Left ventricle myocardium inferior (tissue), 1 donor: ENCODE measurements around the gene ZNF154. TPM values are rescaled to one million over a fixed set of nuclear protein-coding genes. Genes with fewer than 3 reads are reported as not detected.

Experiments used
- DNase-seq: peaks from one replicate; pipeline ENCODE4 v3.0.0-alpha.2; 2020
- H3K27ac ChIP-seq: fragments of 200-600 bp; replicated peaks from 2 replicates; pipeline ENCODE4 v1.8.0; 2021
- H3K27me3 ChIP-seq: fragments of 200-600 bp; 2 replicates; pipeline ENCODE4 v1.8.0; 2021; ENCODE audit warnings: low read depth
- H3K36me3 ChIP-seq: fragments of 200-600 bp; 2 replicates; pipeline ENCODE4 v1.8.0; 2021
- H3K4me1 ChIP-seq: fragments of 200-600 bp; 2 replicates; pipeline ENCODE4 v1.8.0; 2021
- H3K4me3 ChIP-seq: fragments of 200-600 bp; 2 replicates; pipeline ENCODE4 v1.8.0; 2021; ENCODE audit warnings: mild to moderate bottlenecking, moderate library complexity
- H3K9me3 ChIP-seq: fragments of 200-600 bp; replicated peaks from 2 replicates; pipeline ENCODE4 v1.8.0; 2021
- intact Hi-C: fragments of 100-400 bp; cut with micrococcal nuclease; formaldehyde crosslinking; loops from one replicate; pipeline ENCODE4 v1.11.0; 2022
- total RNA-seq: library from RNA; stranded (reverse); fragmentation: NEBNext Ultra II Directional; extraction: Animal tissue kit (Norgen Biotek cat#: 25700); gene quantifications from one replicate; pipeline ENCODE4 v1.2.1, GENCODE V29; 2021
- TF ChIP-seq, protein P1 (sequence below): fragments of 200-600 bp; IDR thresholded peaks from 2 replicates; pipeline ENCODE4 v1.8.0; 2021; ENCODE audit warnings: antibody characterized with exemption, mild to moderate bottlenecking, borderline replicate concordance
- donor health status: DM: no; HTN: yes; CAD: no; lungs with severe emphysema.

ZNF154 gene
- total RNA-seq, 1 donor from 2014 or later = 4.8 TPM

DNA sequence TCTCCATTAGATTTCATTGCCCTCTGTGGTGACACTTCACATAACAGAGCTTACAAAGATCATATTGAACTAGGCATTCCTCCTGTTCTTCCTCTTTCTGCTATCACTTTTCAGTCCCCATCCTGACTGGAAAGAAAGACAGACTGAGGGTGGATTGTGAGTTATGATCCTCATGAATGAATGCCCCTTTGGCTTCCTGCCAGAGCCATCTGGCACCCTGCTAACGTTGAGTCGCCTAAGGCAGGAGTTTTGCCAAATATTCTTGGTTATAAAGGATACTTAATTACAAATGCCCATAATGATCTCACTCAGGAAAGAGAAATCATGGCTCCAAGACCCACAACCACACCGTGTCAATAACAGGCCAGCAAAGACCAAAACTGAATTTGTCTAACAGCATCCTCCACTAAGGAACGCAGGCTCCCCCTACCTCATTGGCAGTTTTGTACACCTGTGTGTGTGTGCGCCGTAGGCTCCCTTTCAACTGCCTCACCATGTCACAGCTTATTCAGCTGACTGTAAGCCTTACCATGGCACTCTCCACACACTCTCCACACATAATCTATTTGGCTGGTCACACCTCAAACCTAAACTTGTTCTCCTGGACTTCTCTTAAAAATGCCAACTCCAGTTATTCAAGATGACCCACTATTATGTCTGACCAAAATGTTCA lies 60.5 kb downstream of the ZNF154 start:
- intact Hi-C loops = no loop called here
- Histone ChIP-seq H3K4me1 (peaks cover 10% of the 10 kb centered on the region), H3K27me3 (no peaks in the 10 kb centered on the region), H3K4me3 (no peak overlapping the region), H3K36me3 (peaks cover 7% of the 10 kb centered on the region), H3K27ac (no peak overlapping the region), H3K9me3 (peaks cover 32% of the 10 kb centered on the region)
- TF ChIP-seq, protein P1, sequence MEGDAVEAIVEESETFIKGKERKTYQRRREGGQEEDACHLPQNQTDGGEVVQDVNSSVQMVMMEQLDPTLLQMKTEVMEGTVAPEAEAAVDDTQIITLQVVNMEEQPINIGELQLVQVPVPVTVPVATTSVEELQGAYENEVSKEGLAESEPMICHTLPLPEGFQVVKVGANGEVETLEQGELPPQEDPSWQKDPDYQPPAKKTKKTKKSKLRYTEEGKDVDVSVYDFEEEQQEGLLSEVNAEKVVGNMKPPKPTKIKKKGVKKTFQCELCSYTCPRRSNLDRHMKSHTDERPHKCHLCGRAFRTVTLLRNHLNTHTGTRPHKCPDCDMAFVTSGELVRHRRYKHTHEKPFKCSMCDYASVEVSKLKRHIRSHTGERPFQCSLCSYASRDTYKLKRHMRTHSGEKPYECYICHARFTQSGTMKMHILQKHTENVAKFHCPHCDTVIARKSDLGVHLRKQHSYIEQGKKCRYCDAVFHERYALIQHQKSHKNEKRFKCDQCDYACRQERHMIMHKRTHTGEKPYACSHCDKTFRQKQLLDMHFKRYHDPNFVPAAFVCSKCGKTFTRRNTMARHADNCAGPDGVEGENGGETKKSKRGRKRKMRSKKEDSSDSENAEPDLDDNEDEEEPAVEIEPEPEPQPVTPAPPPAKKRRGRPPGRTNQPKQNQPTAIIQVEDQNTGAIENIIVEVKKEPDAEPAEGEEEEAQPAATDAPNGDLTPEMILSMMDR = no peak
- DNase-seq = no peak

Other genes with a start within 250 kb of the ZNF154 start
- 22.6 TPM for gene ZNF772, start 231.6 kb downstream of the ZNF154 start, total RNA-seq
- 9.0 TPM for gene ZNF419, start 221.5 kb downstream of the ZNF154 start, total RNA-seq
- gene ZNF773, start 209.3 kb downstream of the ZNF154 start, total RNA-seq = 4.1 TPM
- 3.8 TPM for gene ZNF549, start 181.8 kb downstream of the ZNF154 start, total RNA-seq
- 10.8 TPM for gene ZNF550, start 149.3 kb downstream of the ZNF154 start, total RNA-seq
- gene ZNF416, start 130.3 kb downstream of the ZNF154 start, total RNA-seq = 4.6 TPM
- gene ZIK1, start 125.1 kb downstream of the ZNF154 start, total RNA-seq = 4.0 TPM
- gene ZNF530, start 109.3 kb downstream of the ZNF154 start, total RNA-seq = 4.7 TPM
- gene ZNF134, start 95.0 kb downstream of the ZNF154 start, total RNA-seq = 13.3 TPM
- gene ZNF211, start 76.0 kb downstream of the ZNF154 start, total RNA-seq = 10.0 TPM
- gene ZSCAN4, start 40.3 kb downstream of the ZNF154 start, total RNA-seq = not detected
- gene ZNF551, start 27.2 kb downstream of the ZNF154 start, total RNA-seq = 3.6 TPM
- gene ZNF671, start 18.4 kb upstream of the ZNF154 start, total RNA-seq = 9.3 TPM
- 12.9 TPM for gene ZNF776, start 37.6 kb upstream of the ZNF154 start, total RNA-seq
- 12.0 TPM for gene ZNF586, start 60.5 kb upstream of the ZNF154 start, total RNA-seq
- 3.9 TPM for gene ZNF552, start 105.7 kb upstream of the ZNF154 start, total RNA-seq
- 6.7 TPM for gene ZNF587B, start 121.1 kb upstream of the ZNF154 start, total RNA-seq
- gene ZNF587, start 140.7 kb upstream of the ZNF154 start, total RNA-seq = 20.0 TPM
- 11.2 TPM for gene ZNF814, start 179.8 kb upstream of the ZNF154 start, total RNA-seq
- gene ZNF417, start 207.4 kb upstream of the ZNF154 start, total RNA-seq = 10.6 TPM
- gene ZNF418, start 226.2 kb upstream of the ZNF154 start, total RNA-seq = 10.9 TPM
- gene ZNF256, start 238.5 kb upstream of the ZNF154 start, total RNA-seq = 10.8 TPM